B cell (primary cell): ENCODE results near the gene FAM174C. TPM values are rescaled to one million over a fixed set of nuclear protein-coding genes. Genes with fewer than 3 reads are reported as not detected.

Source experiments
- ATAC-seq: fragments of 200-7000 bp; cut with Tn5 transposase; one replicate; pipeline ENCODE4 v1.10.0; 2021; ENCODE audit warnings: low read depth, mild to moderate bottlenecking, moderate number of reproducible peaks, moderate library complexity
- CTCF ChIA-PET: fragments of 350-600 bp; sonication (Branson Sonifier 250); formaldehyde crosslinking; loops from one replicate; lab custom pipeline; 2021; ENCODE audit warnings: antibody characterized with exemption, inconsistent platforms; lab: Charles Lee
- POLR2A ChIA-PET: fragments of 350-600 bp; sonication (Branson Sonifier 250); formaldehyde crosslinking; loops from one replicate; lab custom pipeline; 2021; ENCODE audit warnings: antibody characterized with exemption; lab: Charles Lee
- DNase-seq: peaks from one replicate; pipeline ENCODE4 v3.0.0; 2013
- H2AFZ ChIP-seq: 2 replicates; pipeline ENCODE4 v1.6.1; 2012; ENCODE audit warnings: mild to moderate bottlenecking, low read depth, low read length; ENCODE audit not compliant: insufficient read depth, poor library complexity, severe bottlenecking
- H3K27ac ChIP-seq, 2 donors: 1 replicate in 1 of 2; 2 replicates in 1 of 2; pipeline ENCODE4 v1.5.1; 2012 to 2013; ENCODE audit warnings: low read length in 2 of 2, mild to moderate bottlenecking in 2 of 2, moderate library complexity in 1 of 2
- H3K27me3 ChIP-seq, 4 experiments: fragments of 200-600 bp in 1 of 4; sonication (generic) in 1 of 4; replicated peaks in 1 of 4; 1 replicate in 2 of 4; 2 replicates in 2 of 4; pipeline versions ENCODE4 v1.6.1 to v1.7.0; 2013 to 2016; ENCODE audit warnings: low read length in 3 of 4, mild to moderate bottlenecking in 2 of 4, mixed read lengths in 1 of 4, moderate library complexity in 1 of 4; ENCODE audit not compliant: insufficient read depth in 4 of 4, control insufficient read depth in 3 of 4; ENCODE audit errors: control extremely low read depth in 1 of 4
- H3K36me3 ChIP-seq, 2 experiments: replicated peaks in 1 of 2; 1 replicate in 1 of 2; 2 replicates in 1 of 2; pipeline versions ENCODE4 v1.6.1 to v1.7.1; 2013; ENCODE audit warnings: low read length in 1 of 2; ENCODE audit not compliant: insufficient read depth in 2 of 2, control insufficient read depth in 1 of 2; ENCODE audit errors: control extremely low read depth in 1 of 2, extremely low read depth in 1 of 2
- H3K4me1 ChIP-seq, 2 donors: fragments of 200-600 bp in 1 of 2; sonication (generic) in 1 of 2; 1 replicate in 1 of 2; 2 replicates in 1 of 2; pipeline versions ENCODE4 v1.5.1 to v1.6.1; 2013 to 2017; ENCODE audit warnings: low read length in 2 of 2; ENCODE audit not compliant: control insufficient read depth in 2 of 2, insufficient read depth in 2 of 2
- H3K4me2 ChIP-seq: replicated peaks from 2 replicates; pipeline ENCODE3; 2012; ENCODE audit warnings: mild to moderate bottlenecking, low read depth, low read length; ENCODE audit not compliant: poor library complexity, severe bottlenecking
- H3K4me3 ChIP-seq, 5 experiments: fragments of 200-600 bp in 1 of 5; sonication (generic) in 1 of 5; 1 replicate in 3 of 5; 2 replicates in 2 of 5; pipeline versions ENCODE4 v1.5.1 to v1.7.0; 2011 to 2016; ENCODE audit warnings: low read length in 4 of 5, mild to moderate bottlenecking in 4 of 5, low read depth in 2 of 5, control low read depth in 1 of 5, moderate library complexity in 1 of 5; ENCODE audit not compliant: insufficient read depth in 1 of 5; ENCODE audit errors: control extremely low read depth in 1 of 5, extremely low read depth in 1 of 5
- H3K79me2 ChIP-seq: fragments of 200-600 bp; sonication (generic); one replicate; pipeline ENCODE4 v1.6.0; 2016; ENCODE audit warnings: low read length; ENCODE audit not compliant: control insufficient read depth, insufficient read depth
- H3K9ac ChIP-seq: fragments of 200-600 bp; sonication (generic); 2 replicates; pipeline ENCODE4 v1.6.1; 2017; ENCODE audit warnings: mild to moderate bottlenecking, low read length, moderate library complexity
- H3K9me3 ChIP-seq, 3 donors: one replicate each; pipeline versions ENCODE4 v1.6.1 to v1.7.1; 2013; ENCODE audit warnings: low read length in 2 of 3; ENCODE audit not compliant: control insufficient read depth in 2 of 3, insufficient read depth in 1 of 3; ENCODE audit errors: control extremely low read depth in 1 of 3
- H4K20me1 ChIP-seq: 2 replicates; pipeline ENCODE4 v1.6.0; 2012; ENCODE audit warnings: mild to moderate bottlenecking, low read length; ENCODE audit not compliant: insufficient read depth, control insufficient read depth, poor library complexity, severe bottlenecking
- H3K27ac Mint-ChIP-seq: one replicate; pipeline ENCODE4 v1.8.0; 2021; ENCODE audit warnings: mixed read lengths
- H3K27me3 Mint-ChIP-seq: one replicate; pipeline ENCODE4 v1.8.0; 2021; ENCODE audit warnings: mixed read lengths
- H3K4me1 Mint-ChIP-seq: one replicate; pipeline ENCODE4 v1.8.0; 2021; ENCODE audit warnings: mixed read lengths
- H3K4me3 Mint-ChIP-seq: one replicate; pipeline ENCODE4 v1.8.0; 2021; ENCODE audit warnings: mixed read lengths
- H3K9me3 Mint-ChIP-seq: one replicate; pipeline ENCODE4 v1.8.0; 2022; ENCODE audit warnings: mixed read lengths; ENCODE audit not compliant: insufficient read depth
- CTCF ChIP-seq: fragments of 200-600 bp; IDR thresholded peaks from one replicate; pipeline ENCODE4 v1.8.0; 2022; ENCODE audit warnings: antibody characterized with exemption, mild to moderate bottlenecking
- EZH2 ChIP-seq: IDR thresholded peaks from 2 replicates; pipeline ENCODE4 v1.6.1; 2012; ENCODE audit warnings: borderline replicate concordance, low read depth, mild to moderate bottlenecking, moderate library complexity, low read length; ENCODE audit not compliant: insufficient read depth, poor library complexity, severe bottlenecking
- WGBS: methylation state at CpG from one replicate; pipeline ENCODE4 v1.1.5; 2013; ENCODE audit warnings: missing lambda C conversion rate; ENCODE audit not compliant: insufficient coverage; 5-methylcytosine and 5-hydroxymethylcytosine counted together
- intact Hi-C: fragments of 100-400 bp; cut with micrococcal nuclease; formaldehyde crosslinking; loops from one replicate; pipeline ENCODE4 v1.10.0; 2022
- polyA plus RNA-seq: library from polyadenylated mRNA; depleted of rRNA; stranded (reverse); fragments of >200 nt; gene quantifications from 2 replicates; pipeline ENCODE4 v1.2.3, GENCODE V29; 2012
- total RNA-seq, 2 donors: library from RNA; stranded (reverse); fragments of 120-200 nt in 1 of 2; gene quantifications; 1 replicate in 1 of 2; 2 replicates in 1 of 2; pipeline versions ENCODE4 v1.2.3 to v1.2.4, GENCODE V29; 2013 to 2022

FAM174C gene
- total and polyA plus RNA-seq, 2 donors (not counting 1 experiment from before 2014, with no cell fraction given): 41.1 to 70.6 TPM

- Histone ChIP-seq H2AFZ (no peak overlapping the region), H3K4me2 (no peak overlapping the region), H4K20me1 (peaks cover 6% of the 10 kb centered on the region), H3K4me3 (no peak overlapping the region), H3K9me3 (no peaks in the 10 kb centered on the region), H3K4me1 (no peaks in the 10 kb centered on the region), H3K9ac (no peak overlapping the region), H3K79me2 (no peaks in the 10 kb centered on the region), H3K36me3 (peaks cover 0 to 5% of the 10 kb centered on the region in 2 experiments), H3K27me3 (peaks cover 0 to 3% (median under 1%) of the 10 kb centered on the region in 4 experiments), H3K27ac (no peak overlapping the region)
- POLR2A ChIA-PET: no interaction called here
- TF ChIP-seq CTCF: no peak
- TF ChIP-seq EZH2: no peak
- 90% methylated on average over 32 of the region's 38 CpGs for WGBS
- Mint-ChIP-seq H3K9me3 (no peaks in the 10 kb centered on the region), H3K4me3 (no peak overlapping the region), H3K27me3 (no peaks in the 10 kb centered on the region), H3K4me1 (no peaks in the 10 kb centered on the region), H3K27ac (peak overlapping the region; percentile 20)
- CTCF ChIA-PET: no interaction called here
- ATAC-seq: no peak
- no peak for DNase-seq
- intact Hi-C loops: no loop called here
Measured at GRCh38 chr19:1230783-1231489, 44.4 kb upstream of the FAM174C start.
